ENCODE results near the gene PSMB3. TPM values are rescaled to one million over a fixed set of nuclear protein-coding genes. Genes with fewer than 3 reads are reported as not detected.

PSMB3 gene
- total RNA-seq, 1 donor from 2014 or later: 128 TPM

DNA sequence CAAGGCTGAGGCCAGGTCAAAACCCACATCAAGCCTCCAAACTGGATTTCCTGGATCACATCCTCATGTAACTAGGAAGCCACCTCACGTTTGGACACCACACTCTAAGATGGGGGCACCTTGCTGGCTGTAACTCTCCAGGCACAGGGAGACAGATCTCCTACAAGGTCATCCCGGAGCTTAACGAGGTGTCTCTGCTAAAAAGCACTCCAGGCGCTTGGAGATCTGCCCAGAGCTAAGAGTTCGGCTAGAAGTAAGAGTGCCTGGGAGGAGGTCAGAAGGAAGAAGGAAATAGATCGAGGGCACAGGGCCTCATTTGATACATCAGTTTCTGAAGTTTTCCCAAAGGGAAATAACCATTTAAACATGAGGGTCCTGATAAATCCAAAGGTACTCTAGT, 15.9 kb downstream of the PSMB3 start:
- Histone ChIP-seq H3K9me3 (no peaks in the 10 kb centered on the region), H3K27me3 (ENCODE audit: low read depth) (no peaks in the 10 kb centered on the region), H3K36me3 (peaks cover 99% of the 10 kb centered on the region), H3K4me1 (no peaks in the 10 kb centered on the region), H3K27ac (no peak overlapping the region), H3K4me3 (no peak overlapping the region)
- TF ChIP-seq, protein P1, sequence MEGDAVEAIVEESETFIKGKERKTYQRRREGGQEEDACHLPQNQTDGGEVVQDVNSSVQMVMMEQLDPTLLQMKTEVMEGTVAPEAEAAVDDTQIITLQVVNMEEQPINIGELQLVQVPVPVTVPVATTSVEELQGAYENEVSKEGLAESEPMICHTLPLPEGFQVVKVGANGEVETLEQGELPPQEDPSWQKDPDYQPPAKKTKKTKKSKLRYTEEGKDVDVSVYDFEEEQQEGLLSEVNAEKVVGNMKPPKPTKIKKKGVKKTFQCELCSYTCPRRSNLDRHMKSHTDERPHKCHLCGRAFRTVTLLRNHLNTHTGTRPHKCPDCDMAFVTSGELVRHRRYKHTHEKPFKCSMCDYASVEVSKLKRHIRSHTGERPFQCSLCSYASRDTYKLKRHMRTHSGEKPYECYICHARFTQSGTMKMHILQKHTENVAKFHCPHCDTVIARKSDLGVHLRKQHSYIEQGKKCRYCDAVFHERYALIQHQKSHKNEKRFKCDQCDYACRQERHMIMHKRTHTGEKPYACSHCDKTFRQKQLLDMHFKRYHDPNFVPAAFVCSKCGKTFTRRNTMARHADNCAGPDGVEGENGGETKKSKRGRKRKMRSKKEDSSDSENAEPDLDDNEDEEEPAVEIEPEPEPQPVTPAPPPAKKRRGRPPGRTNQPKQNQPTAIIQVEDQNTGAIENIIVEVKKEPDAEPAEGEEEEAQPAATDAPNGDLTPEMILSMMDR (IDR thresholded peaks at IDR 0.05): no peak
- DNase-seq: peak; percentile 41
- ATAC-seq: peak in 1 of 2 donors; percentile 28
- intact Hi-C loops (cut with DNase I): no loop called here

DNA sequence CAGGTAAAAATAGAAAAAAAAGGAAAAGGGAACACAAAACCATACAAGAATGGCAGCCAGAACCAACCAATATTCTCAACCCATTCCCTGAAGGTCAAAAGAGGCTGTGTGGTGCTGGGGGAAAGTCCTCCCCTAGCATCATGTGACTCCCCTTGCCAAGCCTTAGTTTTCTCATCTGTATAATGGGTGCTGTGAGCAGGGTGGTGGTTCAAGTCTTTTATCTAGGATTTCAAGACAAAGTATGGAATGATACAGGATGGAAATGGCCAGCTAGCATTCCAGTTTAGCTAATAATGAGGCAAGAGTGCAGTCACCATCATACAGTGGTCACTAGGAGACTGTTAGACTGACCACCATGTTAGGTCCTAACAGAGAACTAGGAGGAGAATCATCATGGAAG, 20.7 kb downstream of the PSMB3 start:
- TF ChIP-seq, protein P1 (IDR thresholded peaks at IDR 0.05): no peak
- Histone ChIP-seq H3K27me3 (ENCODE audit: low read depth) (no peaks in the 10 kb centered on the region), H3K4me1 (no peaks in the 10 kb centered on the region), H3K27ac (no peak overlapping the region), H3K9me3 (no peaks in the 10 kb centered on the region), H3K36me3 (peaks cover 98% of the 10 kb centered on the region), H3K4me3 (no peak overlapping the region)
- intact Hi-C loops (cut with DNase I): no loop called here
- no peak for ATAC-seq
- DNase-seq: no peak

DNA sequence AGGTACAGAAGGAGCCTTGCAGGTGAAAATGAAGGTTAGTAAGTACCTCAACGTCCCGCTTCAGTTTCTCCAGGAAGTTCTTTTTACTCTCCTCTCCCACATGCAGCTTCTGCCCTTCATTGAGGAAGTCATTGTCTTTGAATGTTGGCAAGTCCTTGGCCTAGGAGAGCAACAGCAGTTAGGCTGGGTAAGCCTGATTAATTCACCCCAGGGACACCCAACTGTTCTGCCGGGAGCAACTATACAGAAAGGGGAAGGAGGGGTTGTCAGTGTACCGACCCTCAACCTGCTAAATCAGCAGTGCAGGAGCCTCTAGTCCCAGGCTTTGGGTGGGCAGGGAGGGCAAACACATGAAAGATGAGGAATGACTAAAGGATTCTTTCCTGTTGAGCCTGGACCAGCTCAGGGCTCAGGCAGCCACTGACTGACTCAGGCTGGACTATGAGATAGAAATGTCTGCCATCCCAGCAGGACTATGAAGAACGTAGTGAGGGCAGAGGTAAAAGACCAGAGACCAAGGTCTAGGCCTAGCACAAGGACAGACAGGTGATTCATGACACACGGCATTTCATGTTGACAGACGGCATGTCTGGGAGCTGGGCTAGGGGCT, 25.2 kb downstream of the PSMB3 start:
- peaks cover 99% of the 10 kb centered on the region for H3K36me3 ChIP-seq

DNA sequence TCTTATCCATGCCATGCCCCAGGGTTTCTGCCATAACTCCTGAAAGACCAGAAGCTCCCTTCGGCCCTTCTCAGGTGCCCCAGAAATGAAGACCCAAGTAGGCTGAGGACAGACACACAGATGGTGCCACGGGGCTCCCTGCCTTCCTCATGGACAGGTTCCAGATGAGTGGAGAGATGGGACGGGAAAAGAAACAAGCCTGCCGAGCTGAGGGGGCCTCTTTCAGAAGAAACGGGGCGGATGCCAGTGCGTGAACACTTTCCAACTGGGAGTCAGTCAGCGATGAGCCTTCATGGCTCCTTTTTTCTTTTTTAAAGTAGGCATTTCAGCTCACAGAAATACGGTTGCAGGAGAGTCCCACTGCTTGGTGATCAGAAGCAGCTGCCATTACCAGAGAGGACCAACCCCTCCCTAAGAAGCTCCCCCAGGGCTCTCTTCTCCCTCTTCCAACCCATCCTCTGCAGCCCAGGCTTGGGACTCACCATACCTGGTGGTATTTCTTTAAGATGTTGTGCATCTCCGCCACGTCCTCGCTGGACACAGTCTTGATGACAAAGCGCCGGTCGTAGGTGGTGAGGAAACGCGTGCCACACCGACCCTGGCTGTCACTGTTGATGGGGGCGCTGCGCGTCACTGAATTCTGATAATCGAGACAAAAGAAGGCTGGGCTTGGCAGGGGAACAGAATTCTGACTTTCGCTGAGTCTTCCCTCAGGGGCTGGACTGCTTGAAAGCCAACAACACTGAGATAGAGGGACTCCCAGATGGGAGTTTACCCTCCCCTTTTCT, 27.6 kb downstream of the PSMB3 start:
- ATAC-seq (no peak), DNase-seq (no peak)
- Histone ChIP-seq H3K27me3 (ENCODE audit: low read depth) (no peaks in the 10 kb centered on the region), H3K4me1 (no peaks in the 10 kb centered on the region), H3K27ac (no peak overlapping the region), H3K4me3 (no peak overlapping the region), H3K9me3 (no peaks in the 10 kb centered on the region), H3K36me3 (peaks cover 100% of the 10 kb centered on the region)
- intact Hi-C loops (cut with DNase I): no loop called here
- TF ChIP-seq, protein P1 (IDR thresholded peaks at IDR 0.05): no peak

More for the DNA sequence above, 25.2 kb downstream of the PSMB3 start:
- TF ChIP-seq, protein P1 (IDR thresholded peaks at IDR 0.05): no peak
- H3K4me3 ChIP-seq: no peak overlapping the region
- H3K27ac ChIP-seq: no peak overlapping the region
- DNase-seq (no peak), ATAC-seq (no peak)
- H3K27me3 ChIP-seq (ENCODE audit: low read depth): no peaks in the 10 kb centered on the region
- intact Hi-C loops (cut with DNase I): no loop called here
- H3K9me3 ChIP-seq: no peaks in the 10 kb centered on the region
- H3K4me1 ChIP-seq: no peaks in the 10 kb centered on the region

DNA sequence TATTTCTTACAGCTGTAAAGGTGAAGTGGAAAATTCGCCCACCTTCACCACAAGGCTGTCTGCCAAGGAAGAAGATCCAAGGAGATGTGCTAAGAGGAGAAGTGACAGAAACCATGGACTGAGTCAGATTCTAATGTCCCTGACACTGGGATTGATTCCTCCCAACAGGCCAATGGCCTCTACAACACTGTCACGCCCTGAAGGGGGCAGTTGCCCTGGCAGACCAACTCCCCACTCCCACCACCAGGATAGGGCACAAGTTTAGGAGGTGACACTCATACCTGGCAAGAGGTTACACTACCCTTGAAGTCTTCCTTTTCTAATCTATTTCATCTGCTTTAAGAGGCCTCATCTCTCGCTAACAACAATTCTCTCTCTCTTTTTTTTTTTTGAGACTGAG, 30.7 kb downstream of the PSMB3 start:
- ATAC-seq: no peak
- Histone ChIP-seq H3K4me3 (no peak overlapping the region), H3K27me3 (ENCODE audit: low read depth) (no peaks in the 10 kb centered on the region), H3K36me3 (peaks cover 86% of the 10 kb centered on the region), H3K9me3 (no peaks in the 10 kb centered on the region), H3K4me1 (no peaks in the 10 kb centered on the region), H3K27ac (no peak overlapping the region)
- no peak for DNase-seq
- TF ChIP-seq, protein P1 (IDR thresholded peaks at IDR 0.05): no peak
- intact Hi-C loops (cut with DNase I): no loop called here

Measured in lower lobe of right lung (tissue), 2 donors.